ENCODE measurements around the gene LIMCH1.

The LIMCH1 gene

DNA sequence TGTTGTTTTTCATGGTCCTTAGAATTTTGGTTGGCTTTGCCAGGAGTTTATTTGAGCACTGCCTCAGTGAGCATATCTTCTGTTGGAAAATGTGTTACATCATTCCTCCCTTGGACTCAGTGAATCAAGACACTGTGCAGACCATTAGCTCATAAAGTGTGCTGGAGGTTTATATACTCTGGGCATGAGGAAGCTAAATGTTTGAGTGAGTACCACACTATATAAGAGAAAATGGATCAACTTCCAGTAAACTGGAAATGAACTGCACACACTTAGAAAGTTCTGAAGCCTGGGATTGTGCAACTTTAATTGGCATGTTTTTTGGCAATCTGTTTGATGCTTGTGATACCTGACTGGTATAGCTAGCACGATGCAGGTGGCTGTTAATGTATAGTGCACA lies 75.9 kb downstream of the LIMCH1 start:
- H3K4me3 Mint-ChIP-seq: no peak overlapping the region
- DNase-seq (ENCODE audit: low spot score in 2 of 2) (no peak), ATAC-seq (ENCODE audit: low read depth) (no peak)
- no peaks in the 10 kb centered on the region for H3K36me3 Mint-ChIP-seq
- H3K27me3 Mint-ChIP-seq: no peaks in the 10 kb centered on the region
- H3K9me3 Mint-ChIP-seq: no peaks in the 10 kb centered on the region
- H3K4me1 Mint-ChIP-seq: no peaks in the 10 kb centered on the region
- no peak overlapping the region for H3K27ac Mint-ChIP-seq

DNA sequence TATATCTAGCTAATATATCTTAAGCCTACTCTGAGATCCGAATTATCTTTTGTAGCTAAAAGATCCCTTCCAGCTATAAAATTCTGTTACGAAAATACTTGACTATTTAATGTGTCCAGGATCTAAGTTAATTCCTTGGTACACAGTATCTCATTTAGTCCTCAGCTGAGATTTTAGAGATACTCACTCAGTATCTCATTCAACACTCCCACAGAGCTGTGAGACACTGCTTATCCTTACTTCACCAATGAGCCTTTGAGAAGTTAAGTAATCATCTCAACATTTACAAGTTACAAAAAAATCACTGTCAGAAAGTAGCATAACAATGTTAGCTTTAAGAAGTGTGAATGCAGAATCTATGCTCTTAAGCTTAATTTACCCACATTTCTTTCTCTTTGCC lies 76.6 kb downstream of the LIMCH1 start:
- H3K36me3 Mint-ChIP-seq: no peaks in the 10 kb centered on the region
- no peaks in the 10 kb centered on the region for H3K4me1 Mint-ChIP-seq
- H3K27me3 Mint-ChIP-seq: no peaks in the 10 kb centered on the region
- H3K9me3 Mint-ChIP-seq: no peaks in the 10 kb centered on the region
- no peak overlapping the region for H3K4me3 Mint-ChIP-seq
- ATAC-seq (ENCODE audit: low read depth) (no peak), DNase-seq (ENCODE audit: low spot score in 2 of 2) (no peak)
- H3K27ac Mint-ChIP-seq: no peak overlapping the region

DNA sequence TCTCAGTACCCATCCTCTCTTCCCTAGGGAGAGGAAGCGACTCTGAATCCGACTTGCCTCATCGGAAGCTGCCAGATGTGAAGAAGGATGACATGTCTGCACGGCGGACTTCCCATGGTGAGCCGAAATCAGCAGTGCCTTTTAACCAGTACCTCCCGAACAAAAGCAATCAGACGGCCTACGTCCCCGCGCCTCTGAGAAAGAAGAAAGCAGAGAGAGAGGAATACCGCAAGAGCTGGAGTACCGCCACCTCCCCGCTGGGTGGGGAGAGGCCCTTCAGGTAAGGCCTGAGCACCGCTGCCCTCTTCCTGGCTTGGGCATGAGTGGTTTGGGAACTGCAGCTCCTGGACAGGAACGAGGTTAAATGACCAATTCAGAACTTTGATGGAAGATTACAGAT lies 81.2 kb downstream of the LIMCH1 start:
- DNase-seq (ENCODE audit: low spot score in 2 of 2) (no peak), ATAC-seq (ENCODE audit: low read depth) (no peak)
- Mint-ChIP-seq H3K36me3 (no peaks in the 10 kb centered on the region), H3K9me3 (no peaks in the 10 kb centered on the region), H3K4me1 (no peaks in the 10 kb centered on the region), H3K27me3 (peaks cover 2% of the 10 kb centered on the region), H3K4me3 (no peak overlapping the region), H3K27ac (no peak overlapping the region)

DNA sequence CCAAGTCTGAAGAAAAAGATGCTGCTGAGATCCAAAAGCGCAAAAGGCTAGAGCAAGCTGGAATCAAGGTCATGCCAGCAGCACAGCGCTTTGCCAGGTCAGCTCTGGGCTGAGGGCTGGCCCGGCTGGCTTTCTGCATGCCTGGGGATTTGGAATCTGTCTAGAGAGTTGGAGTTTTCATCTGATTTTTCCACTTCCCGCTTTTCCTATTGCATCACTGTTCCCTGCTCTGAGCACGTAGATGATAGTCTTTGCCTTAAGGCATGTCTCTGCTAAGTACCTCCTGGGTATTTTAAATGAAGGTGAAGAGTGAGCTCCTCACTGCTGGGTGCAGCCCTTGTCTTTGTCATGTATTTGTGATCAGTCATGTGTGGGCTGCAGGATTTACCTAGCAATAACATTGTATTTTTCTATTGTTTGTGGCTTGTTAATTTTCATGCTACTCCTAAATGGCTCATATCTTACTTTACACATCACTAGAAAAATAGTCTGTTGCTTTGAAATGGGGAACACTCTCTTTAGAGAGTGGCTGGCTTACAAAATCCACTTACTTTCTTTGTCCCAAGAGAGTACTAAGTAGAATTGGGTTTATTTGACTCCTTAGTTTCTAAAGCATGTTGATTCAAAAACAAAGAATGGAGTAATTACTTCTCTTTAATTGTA lies 82.8 kb downstream of the LIMCH1 start:
- Mint-ChIP-seq H3K36me3 (no peaks in the 10 kb centered on the region), H3K4me3 (no peak overlapping the region), H3K9me3 (no peaks in the 10 kb centered on the region), H3K27ac (no peak overlapping the region), H3K27me3 (peaks cover 2% of the 10 kb centered on the region), H3K4me1 (no peaks in the 10 kb centered on the region)
- ATAC-seq (ENCODE audit: low read depth): no peak
- no peak for DNase-seq (ENCODE audit: low spot score in 2 of 2)

DNA sequence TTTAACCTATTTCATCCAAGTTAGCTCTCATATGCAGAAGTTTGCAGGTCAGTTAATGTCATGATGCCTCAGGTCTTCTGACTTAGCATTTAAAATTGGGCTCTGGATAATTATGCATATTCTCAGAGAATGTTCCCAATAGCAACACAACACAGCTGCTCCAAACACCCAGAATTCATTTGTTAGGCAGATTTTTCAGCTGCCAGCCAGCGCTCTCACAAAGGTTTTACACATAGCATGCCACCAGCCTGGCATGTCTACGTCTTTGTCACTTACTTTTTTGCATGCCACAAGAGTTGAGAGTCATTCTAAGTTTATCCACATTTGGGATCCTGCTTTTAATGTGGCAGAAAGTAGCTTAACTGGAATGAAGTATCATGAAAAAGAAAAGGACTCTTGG lies 84.8 kb downstream of the LIMCH1 start:
- DNase-seq (ENCODE audit: low spot score in 2 of 2): no peak
- no peak for ATAC-seq (ENCODE audit: low read depth)

DNA sequence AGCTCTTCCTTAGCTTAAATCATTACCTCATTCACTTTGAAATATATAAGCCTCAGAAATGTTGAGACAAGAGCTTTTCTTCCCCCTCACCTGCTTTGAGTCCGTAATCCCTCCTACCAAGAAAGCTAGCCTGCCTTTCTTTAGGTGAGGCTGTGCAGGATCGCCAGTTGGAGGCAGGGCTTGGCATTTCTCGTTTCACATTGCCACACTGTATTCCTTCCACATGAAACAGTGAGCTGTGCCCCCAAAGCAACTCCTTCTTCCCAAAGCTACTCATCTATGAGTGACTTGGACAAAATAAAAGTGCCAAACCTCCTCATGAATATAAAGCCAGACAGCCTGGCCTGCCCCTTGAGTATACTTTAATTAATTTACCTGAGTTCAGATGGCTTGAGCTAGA lies 86.8 kb downstream of the LIMCH1 start:
- DNase-seq (ENCODE audit: low spot score in 2 of 2): no peak
- Mint-ChIP-seq H3K4me3 (no peak overlapping the region), H3K36me3 (no peaks in the 10 kb centered on the region), H3K27ac (no peak overlapping the region), H3K27me3 (peaks cover 2% of the 10 kb centered on the region), H3K9me3 (no peaks in the 10 kb centered on the region), H3K4me1 (no peaks in the 10 kb centered on the region)
- no peak for ATAC-seq (ENCODE audit: low read depth)

More for the DNA sequence above, 84.8 kb downstream of the LIMCH1 start:
- Mint-ChIP-seq H3K4me1 (no peaks in the 10 kb centered on the region), H3K9me3 (no peaks in the 10 kb centered on the region), H3K4me3 (no peak overlapping the region), H3K27ac (no peak overlapping the region), H3K27me3 (peaks cover 2% of the 10 kb centered on the region), H3K36me3 (no peaks in the 10 kb centered on the region)

DNA sequence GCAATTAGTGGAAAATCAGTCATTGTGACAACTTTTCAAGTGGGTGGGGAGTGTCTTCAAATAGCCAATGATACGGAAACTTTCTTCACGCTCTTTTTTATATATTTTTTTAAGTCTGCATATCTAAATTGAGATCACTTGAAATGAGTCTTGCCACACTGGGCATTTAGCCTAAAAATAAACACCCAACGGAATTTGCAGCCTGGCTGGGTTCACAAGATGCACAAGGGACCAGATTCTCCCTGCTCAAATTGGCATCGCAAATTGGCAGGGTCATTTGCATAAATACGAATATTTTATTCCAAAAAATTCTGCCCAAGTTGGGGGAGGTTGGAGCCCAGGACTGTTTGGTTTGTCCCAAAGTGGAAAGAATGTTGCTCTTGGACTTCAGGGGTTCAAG lies 87.6 kb downstream of the LIMCH1 start:
- DNase-seq (ENCODE audit: low spot score in 2 of 2): no peak
- Mint-ChIP-seq H3K27ac (no peak overlapping the region), H3K9me3 (no peaks in the 10 kb centered on the region), H3K36me3 (no peaks in the 10 kb centered on the region), H3K4me3 (no peak overlapping the region), H3K4me1 (no peaks in the 10 kb centered on the region), H3K27me3 (peaks cover 2% of the 10 kb centered on the region)
- no peak for ATAC-seq (ENCODE audit: low read depth)

DNA sequence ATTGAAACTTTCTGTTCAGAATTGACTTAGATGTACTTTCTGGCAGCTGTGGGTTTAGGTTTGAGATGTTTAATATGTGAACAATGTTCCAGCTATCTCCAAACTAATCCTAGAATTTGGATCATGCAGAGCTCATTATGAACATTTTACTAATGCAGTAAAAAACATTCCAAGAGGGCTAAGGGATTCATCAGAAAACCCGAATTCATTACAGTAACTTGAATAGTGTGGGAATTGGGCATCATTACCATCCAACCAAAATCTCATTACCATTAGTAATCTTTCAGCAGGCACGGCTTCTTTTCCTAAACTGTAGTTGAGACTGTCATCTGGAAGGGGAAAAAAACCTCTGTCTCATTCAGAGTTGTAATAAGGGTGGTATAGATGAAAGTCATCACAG lies 91.0 kb downstream of the LIMCH1 start:
- H3K4me3 Mint-ChIP-seq: no peak overlapping the region

DNA sequence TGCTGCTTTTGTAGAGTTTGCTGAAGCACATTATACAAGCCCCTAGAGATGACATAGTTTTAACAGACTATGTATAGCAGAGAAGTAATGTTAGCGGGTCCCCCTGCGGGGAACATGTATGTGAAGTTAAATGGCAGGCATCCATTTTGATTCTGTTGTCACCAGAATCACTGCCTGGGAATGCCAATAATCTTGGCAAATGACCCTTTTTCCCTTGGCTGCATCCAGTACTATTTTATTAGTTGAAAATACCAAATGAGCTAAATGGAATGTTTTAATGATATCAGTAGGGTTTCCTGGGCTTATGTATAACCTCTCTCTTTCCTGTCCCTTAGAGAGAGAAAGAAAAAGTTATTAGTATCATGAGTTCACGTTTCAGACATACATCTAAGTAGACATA lies 93.6 kb downstream of the LIMCH1 start:
- H3K36me3 Mint-ChIP-seq: no peaks in the 10 kb centered on the region
- no peaks in the 10 kb centered on the region for H3K9me3 Mint-ChIP-seq
- DNase-seq (ENCODE audit: low spot score in 2 of 2) (no peak), ATAC-seq (ENCODE audit: low read depth) (no peak)
- no peaks in the 10 kb centered on the region for H3K4me1 Mint-ChIP-seq
- H3K27ac Mint-ChIP-seq: no peak overlapping the region
- no peaks in the 10 kb centered on the region for H3K27me3 Mint-ChIP-seq
- no peak overlapping the region for H3K4me3 Mint-ChIP-seq

More for the DNA sequence above, 91.0 kb downstream of the LIMCH1 start:
- Mint-ChIP-seq H3K27me3 (no peaks in the 10 kb centered on the region), H3K9me3 (no peaks in the 10 kb centered on the region), H3K36me3 (no peaks in the 10 kb centered on the region), H3K4me1 (no peaks in the 10 kb centered on the region), H3K27ac (no peak overlapping the region)
- DNase-seq (ENCODE audit: low spot score in 2 of 2) (no peak), ATAC-seq (ENCODE audit: low read depth) (no peak)

DNA sequence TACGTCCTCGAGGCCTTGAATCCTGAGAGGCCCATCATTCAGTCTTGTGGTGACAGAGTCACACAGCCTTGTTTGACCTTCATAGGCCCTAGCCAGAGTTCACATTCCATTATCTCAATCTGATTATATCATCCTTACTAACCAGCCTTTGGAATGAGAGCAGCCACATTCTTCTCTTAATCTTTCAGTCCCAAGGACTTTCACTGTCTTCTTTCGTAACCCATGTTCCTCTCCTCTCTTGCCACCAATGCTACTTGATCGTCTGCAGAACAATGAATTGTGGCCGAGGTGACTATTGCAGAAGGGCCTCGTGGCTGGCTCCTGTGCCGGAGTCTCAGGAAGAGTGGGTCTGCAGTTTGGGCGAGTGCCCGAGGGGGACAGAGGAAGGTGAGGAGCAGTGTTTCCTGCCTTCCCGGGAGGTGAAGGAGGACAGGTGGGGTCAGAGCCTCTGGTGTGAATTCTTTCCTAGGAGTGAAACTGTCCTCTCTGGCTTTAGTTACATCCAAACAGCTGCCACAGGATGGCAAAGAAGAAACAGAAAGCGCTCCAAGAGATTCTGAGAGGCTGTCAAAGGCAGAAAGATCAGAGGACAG lies 94.6 kb downstream of the LIMCH1 start:
- no peaks in the 10 kb centered on the region for H3K9me3 Mint-ChIP-seq
- H3K27ac Mint-ChIP-seq: no peak overlapping the region
- ATAC-seq (ENCODE audit: low read depth) (no peak), DNase-seq (ENCODE audit: low spot score in 2 of 2) (no peak)
- H3K27me3 Mint-ChIP-seq: no peaks in the 10 kb centered on the region
- no peaks in the 10 kb centered on the region for H3K4me1 Mint-ChIP-seq
- H3K36me3 Mint-ChIP-seq: no peaks in the 10 kb centered on the region
- no peak overlapping the region for H3K4me3 Mint-ChIP-seq

DNA sequence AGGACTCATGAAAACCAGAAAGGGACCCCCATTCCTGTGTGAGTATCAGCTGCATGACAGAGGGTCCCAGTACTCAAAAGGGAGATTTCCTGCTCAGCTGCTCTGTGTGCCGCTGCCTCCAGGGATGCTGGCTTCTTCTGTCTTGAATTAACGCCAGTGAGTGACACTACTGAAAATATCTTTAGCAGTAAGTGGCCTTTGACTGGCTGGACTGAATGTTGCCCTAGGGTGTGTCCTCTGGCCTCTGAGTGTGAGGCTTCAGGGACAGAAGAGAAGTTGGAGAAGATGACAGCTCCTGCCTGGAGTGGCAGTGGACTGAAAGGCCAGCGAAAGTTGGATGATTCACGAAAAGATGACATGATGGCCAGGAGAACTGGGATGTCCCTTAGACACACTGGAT lies 95.4 kb downstream of the LIMCH1 start:
- no peaks in the 10 kb centered on the region for H3K27me3 Mint-ChIP-seq
- H3K36me3 Mint-ChIP-seq: no peaks in the 10 kb centered on the region
- H3K27ac Mint-ChIP-seq: no peak overlapping the region
- DNase-seq (ENCODE audit: low spot score in 2 of 2): no peak
- H3K4me1 Mint-ChIP-seq: no peaks in the 10 kb centered on the region
- ATAC-seq (ENCODE audit: low read depth): no peak
- no peak overlapping the region for H3K4me3 Mint-ChIP-seq
- no peaks in the 10 kb centered on the region for H3K9me3 Mint-ChIP-seq

DNA sequence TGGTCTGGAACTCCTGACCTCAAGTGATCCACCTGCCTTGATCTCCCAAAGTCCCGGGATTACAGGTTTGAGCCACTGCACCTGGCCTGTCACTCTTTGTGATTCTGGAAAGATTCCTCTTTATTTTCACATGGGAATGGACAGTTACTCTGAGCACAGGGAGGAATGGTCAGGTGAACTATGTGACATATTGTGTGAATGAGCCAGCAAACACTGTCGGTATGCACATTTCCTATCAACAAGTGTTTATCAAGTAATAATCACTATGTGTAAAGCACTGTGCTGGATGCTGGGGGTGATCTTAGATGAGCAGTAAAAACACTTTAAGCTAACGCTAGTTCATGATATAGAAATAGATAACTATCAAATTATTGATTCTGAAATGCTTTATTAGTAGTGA lies 97.5 kb downstream of the LIMCH1 start:
- H3K27ac Mint-ChIP-seq: no peak overlapping the region

DNA sequence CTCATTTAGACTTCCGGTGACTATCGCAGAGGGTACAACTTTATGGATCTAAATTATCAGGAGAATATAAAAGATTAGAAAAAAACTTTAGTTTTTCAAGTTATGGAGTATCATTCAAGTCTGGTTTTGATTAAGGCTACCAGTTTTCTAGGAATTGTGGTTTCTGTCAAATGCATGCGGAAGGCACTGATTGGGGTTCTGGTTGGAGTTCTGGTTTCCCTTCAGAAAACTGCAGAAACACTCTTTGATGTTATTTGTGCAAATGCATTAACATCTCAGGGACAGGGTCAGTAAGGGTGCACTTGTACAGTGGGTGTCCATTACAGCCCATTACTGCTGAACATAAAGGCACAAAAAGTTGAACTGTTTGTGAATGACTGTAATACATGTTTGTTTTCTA lies 100.2 kb downstream of the LIMCH1 start:
- Mint-ChIP-seq H3K27ac (no peak overlapping the region), H3K9me3 (no peaks in the 10 kb centered on the region), H3K4me1 (no peaks in the 10 kb centered on the region), H3K27me3 (peaks cover 2% of the 10 kb centered on the region), H3K36me3 (no peaks in the 10 kb centered on the region), H3K4me3 (no peak overlapping the region)
- ATAC-seq (ENCODE audit: low read depth) (no peak), DNase-seq (ENCODE audit: low spot score in 2 of 2) (no peak)

More for the DNA sequence above, 97.5 kb downstream of the LIMCH1 start:
- no peak overlapping the region for H3K4me3 Mint-ChIP-seq
- no peaks in the 10 kb centered on the region for H3K36me3 Mint-ChIP-seq
- ATAC-seq (ENCODE audit: low read depth) (no peak), DNase-seq (ENCODE audit: low spot score in 2 of 2) (no peak)
- no peaks in the 10 kb centered on the region for H3K9me3 Mint-ChIP-seq
- peaks cover 2% of the 10 kb centered on the region for H3K27me3 Mint-ChIP-seq
- H3K4me1 Mint-ChIP-seq: no peaks in the 10 kb centered on the region

DNA sequence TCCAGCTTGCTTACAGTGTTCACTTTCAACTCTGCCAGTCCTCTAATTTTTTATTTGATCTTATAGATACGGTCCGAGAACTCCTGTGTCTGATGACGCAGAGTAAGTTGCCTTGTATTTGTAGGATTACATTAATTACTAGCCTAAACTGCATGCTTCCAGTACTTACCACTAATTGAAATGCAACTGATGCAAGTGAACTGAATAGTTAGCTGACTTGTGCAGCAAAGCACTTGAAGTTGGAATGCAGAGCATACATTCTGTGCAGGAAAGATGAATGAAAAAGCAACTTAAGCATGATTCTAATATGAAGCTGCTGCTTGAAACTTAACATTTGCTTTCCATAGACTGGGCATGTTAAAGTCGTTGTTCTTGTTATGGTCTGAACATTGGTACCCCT lies 100.9 kb downstream of the LIMCH1 start:
- ATAC-seq (ENCODE audit: low read depth) (no peak), DNase-seq (ENCODE audit: low spot score in 2 of 2) (no peak)
- H3K4me3 Mint-ChIP-seq: no peak overlapping the region
- no peaks in the 10 kb centered on the region for H3K4me1 Mint-ChIP-seq
- peaks cover 2% of the 10 kb centered on the region for H3K27me3 Mint-ChIP-seq
- H3K27ac Mint-ChIP-seq: no peak overlapping the region
- no peaks in the 10 kb centered on the region for H3K9me3 Mint-ChIP-seq
- H3K36me3 Mint-ChIP-seq: no peaks in the 10 kb centered on the region

DNA sequence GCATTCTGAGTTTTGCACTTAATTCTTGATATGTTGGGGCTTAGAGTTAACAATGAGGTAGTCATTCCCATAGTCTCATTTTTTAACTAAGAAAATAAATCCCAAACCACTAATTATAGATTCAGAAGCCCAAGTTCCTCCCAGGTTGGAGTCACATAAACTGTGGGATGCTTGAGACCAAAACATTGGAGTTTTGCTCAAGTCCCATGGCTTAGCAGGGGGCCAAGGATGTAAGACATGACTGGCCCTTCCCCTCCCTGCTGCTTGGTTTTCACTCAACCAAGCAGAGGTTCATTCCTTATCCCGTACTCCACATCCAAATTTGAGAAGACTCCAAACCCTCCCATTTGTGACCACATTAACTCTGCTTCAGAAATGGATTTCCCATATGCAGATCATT lies 101.3 kb downstream of the LIMCH1 start:
- Mint-ChIP-seq H3K9me3 (no peaks in the 10 kb centered on the region), H3K4me3 (no peak overlapping the region), H3K36me3 (no peaks in the 10 kb centered on the region), H3K4me1 (no peaks in the 10 kb centered on the region), H3K27ac (no peak overlapping the region), H3K27me3 (peaks cover 2% of the 10 kb centered on the region)
- ATAC-seq (ENCODE audit: low read depth) (no peak), DNase-seq (ENCODE audit: low spot score in 2 of 2) (no peak)

Measured in memory B cell (primary cell).